Mesenchymal stem cell (in vitro differentiated cells and primary cell): Measurements from ENCODE around the gene CRISPLD2.
A peak's percentile ranks its signal among the peaks of the same experiment; 100 is the strongest.

Experiments used
- DNase-seq: peaks from one replicate; pipeline ENCODE4 v3.0.0-alpha.2; 2013
- H2AFZ ChIP-seq: one replicate; pipeline ENCODE4 v1.6.1; 2013; ENCODE audit warnings: low read depth, mild to moderate bottlenecking, control low read depth, inconsistent platforms, low read length, moderate library complexity
- H2AK5ac ChIP-seq: 2 replicates; pipeline ENCODE4 v1.6.1; 2013; ENCODE audit warnings: low read length, moderate library complexity, mild to moderate bottlenecking, inconsistent platforms; ENCODE audit not compliant: severe bottlenecking
- H2BK120ac ChIP-seq: one replicate; pipeline ENCODE4 v1.6.1; 2013; ENCODE audit warnings: low read depth, mild to moderate bottlenecking, inconsistent platforms, low read length, moderate library complexity
- H2BK12ac ChIP-seq, 2 experiments: one replicate each; pipeline ENCODE4 v1.6.1; 2013; ENCODE audit warnings: inconsistent platforms in 2 of 2, low read length in 2 of 2, mild to moderate bottlenecking in 2 of 2, moderate library complexity in 2 of 2, control low read depth in 1 of 2
- H2BK15ac ChIP-seq: one replicate; pipeline ENCODE4 v1.6.1; 2013; ENCODE audit warnings: mild to moderate bottlenecking, low read depth, inconsistent platforms; ENCODE audit not compliant: poor library complexity, severe bottlenecking
- H2BK5ac ChIP-seq: 2 replicates; pipeline ENCODE4 v1.6.1; 2013; ENCODE audit warnings: low read depth, mild to moderate bottlenecking, low read length, control low read depth, inconsistent platforms; ENCODE audit not compliant: poor library complexity, severe bottlenecking
- H3K14ac ChIP-seq, 2 experiments: one replicate each; pipeline ENCODE4 v1.6.1; 2013; ENCODE audit warnings: inconsistent platforms in 2 of 2, low read length in 2 of 2, control low read depth in 1 of 2, mild to moderate bottlenecking in 1 of 2, moderate library complexity in 1 of 2
- H3K18ac ChIP-seq, 2 experiments: one replicate each; pipeline ENCODE4 v1.6.1; 2013; ENCODE audit warnings: inconsistent platforms in 2 of 2, low read length in 2 of 2, control low read depth in 1 of 2, low read depth in 1 of 2, mild to moderate bottlenecking in 1 of 2
- H3K23ac ChIP-seq, 2 experiments: one replicate each; pipeline ENCODE4 v1.6.1; 2013; ENCODE audit warnings: inconsistent platforms in 2 of 2, low read length in 2 of 2, mild to moderate bottlenecking in 2 of 2, moderate library complexity in 2 of 2, control low read depth in 1 of 2
- H3K27ac ChIP-seq: 2 replicates; pipeline ENCODE4 v1.5.1; 2013; ENCODE audit warnings: mild to moderate bottlenecking, moderate library complexity, low read length, control low read depth, inconsistent platforms; ENCODE audit not compliant: poor library complexity, severe bottlenecking
- H3K27me3 ChIP-seq, 2 experiments: 2 replicates each; pipeline versions ENCODE4 v1.6.1 to v1.7.0; 2013; ENCODE audit warnings: low read length in 2 of 2, mild to moderate bottlenecking in 2 of 2, moderate library complexity in 2 of 2, control low read depth in 1 of 2, inconsistent platforms in 1 of 2; ENCODE audit not compliant: control insufficient read depth in 1 of 2, insufficient read depth in 1 of 2
- H3K36me3 ChIP-seq, 2 experiments: 2 replicates each; pipeline versions ENCODE4 v1.6.1 to v1.7.0; 2013; ENCODE audit warnings: low read length in 2 of 2, control low read depth in 1 of 2, inconsistent platforms in 1 of 2, low read depth in 1 of 2, mild to moderate bottlenecking in 1 of 2; ENCODE audit not compliant: insufficient read depth in 2 of 2, control insufficient read depth in 1 of 2
- H3K4ac ChIP-seq, 2 experiments: one replicate each; pipeline ENCODE4 v1.6.1; 2013; ENCODE audit warnings: inconsistent platforms in 2 of 2, low read length in 2 of 2, mild to moderate bottlenecking in 2 of 2, moderate library complexity in 2 of 2, control low read depth in 1 of 2, low read depth in 1 of 2
- H3K4me1 ChIP-seq: 2 replicates; pipeline ENCODE4 v1.6.1; 2013; ENCODE audit warnings: low read depth, low read length, control low read depth; ENCODE audit not compliant: control insufficient read depth, insufficient read depth
- H3K4me2 ChIP-seq: 2 replicates; pipeline ENCODE4 v1.6.1; 2013; ENCODE audit warnings: low read length, mild to moderate bottlenecking, inconsistent platforms; ENCODE audit not compliant: poor library complexity, severe bottlenecking
- H3K4me3 ChIP-seq, 2 experiments: 2 replicates each; pipeline versions ENCODE4 v1.5.1 to v1.7.0; 2013; ENCODE audit warnings: low read length in 2 of 2, mild to moderate bottlenecking in 2 of 2, control low read depth in 1 of 2, low read depth in 1 of 2; ENCODE audit not compliant: insufficient read depth in 1 of 2
- H3K79me1 ChIP-seq: replicated peaks from 2 replicates; pipeline ENCODE4 v1.6.1; 2013; ENCODE audit warnings: mild to moderate bottlenecking, control low read depth, low read length, inconsistent platforms; ENCODE audit not compliant: poor library complexity, severe bottlenecking
- H3K9ac ChIP-seq: 2 replicates; pipeline ENCODE4 v1.7.0; 2013; ENCODE audit warnings: mild to moderate bottlenecking, low read length, moderate library complexity
- H3K9me3 ChIP-seq: 2 replicates; pipeline ENCODE4 v1.7.0; 2013; ENCODE audit warnings: mild to moderate bottlenecking, low read length; ENCODE audit not compliant: control insufficient read depth
- H4K8ac ChIP-seq: one replicate; pipeline ENCODE4 v1.6.1; 2013; ENCODE audit warnings: inconsistent platforms, mild to moderate bottlenecking, low read length, moderate library complexity
- H4K91ac ChIP-seq: one replicate; pipeline ENCODE4 v1.6.1; 2013; ENCODE audit warnings: mild to moderate bottlenecking, low read length, inconsistent platforms
- WGBS: methylation state at CpG from one replicate; pipeline ENCODE4 v1.1.7; 2013; ENCODE audit warnings: mixed read lengths; 5-methylcytosine and 5-hydroxymethylcytosine counted together

CRISPLD2 gene

DNA sequence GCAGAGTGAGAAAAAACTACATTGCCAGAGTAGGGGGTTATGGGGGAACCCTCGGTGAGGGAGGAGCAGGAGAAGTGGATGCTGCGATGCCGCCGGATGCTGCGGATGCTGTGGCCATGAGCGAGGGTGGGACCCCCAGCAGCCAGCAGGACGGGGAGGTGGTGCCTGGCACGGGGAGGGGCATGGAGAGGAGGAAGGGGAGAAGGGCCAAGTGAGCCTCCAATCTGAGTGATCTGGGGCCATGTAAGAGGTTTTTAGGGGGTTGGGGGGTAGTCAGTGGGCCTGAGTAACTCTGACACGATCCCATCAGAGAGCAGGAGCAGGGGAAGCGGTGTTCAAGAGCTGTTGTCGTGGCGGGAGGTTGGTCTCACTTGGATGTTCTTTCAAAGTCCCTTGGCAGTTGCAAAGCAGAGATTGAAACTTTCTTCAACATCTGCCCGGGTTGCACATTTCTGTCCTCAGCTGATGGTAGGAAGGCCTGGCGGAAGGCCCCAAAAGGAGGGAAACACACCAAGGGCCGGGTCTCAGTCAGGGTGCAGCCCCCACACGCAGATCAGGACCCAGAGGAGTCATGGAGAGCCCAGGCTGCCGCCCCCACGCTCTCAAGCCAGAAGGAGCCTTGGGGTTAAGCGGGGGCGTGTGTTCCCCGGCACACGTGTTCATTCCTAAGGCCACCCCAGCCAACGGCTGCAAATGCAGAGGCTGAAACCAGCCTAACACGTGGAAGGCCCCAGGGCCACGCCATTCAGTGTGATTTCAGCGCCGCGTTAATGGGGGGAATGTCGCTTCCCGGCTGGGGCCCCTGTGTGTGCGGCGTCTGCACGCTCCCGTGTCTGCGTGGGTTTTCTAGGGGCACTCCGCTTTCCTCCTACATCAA, 109.9 kb downstream of the CRISPLD2 start:
- Histone ChIP-seq H2BK120ac (no peak overlapping the region), H3K18ac (no peak overlapping the region), H3K14ac (peak overlapping the region in 1 of 2 experiments; percentile 44), H4K91ac (no peak overlapping the region), H3K36me3 (no peaks in the 10 kb centered on the region), H3K79me1 (no peaks in the 10 kb centered on the region), H2AFZ (no peak overlapping the region), H3K4me2 (no peak overlapping the region), H3K23ac (no peak overlapping the region), H2BK5ac (no peak overlapping the region), H2BK12ac (no peak overlapping the region), H3K4me3 (no peak overlapping the region), H2AK5ac (no peak overlapping the region), H3K9ac (peak overlapping the region; percentile 63), H3K27me3 (no peaks in the 10 kb centered on the region), H3K4me1 (peaks cover 17% of the 10 kb centered on the region), H2BK15ac (peak overlapping the region; percentile 27), H4K8ac (no peak overlapping the region), H3K27ac (no peak overlapping the region), H3K4ac (no peak overlapping the region), H3K9me3 (no peaks in the 10 kb centered on the region)
- DNase-seq = no peak
- WGBS = 87% methylated on average over 35 of the region's 36 CpGs

DNA sequence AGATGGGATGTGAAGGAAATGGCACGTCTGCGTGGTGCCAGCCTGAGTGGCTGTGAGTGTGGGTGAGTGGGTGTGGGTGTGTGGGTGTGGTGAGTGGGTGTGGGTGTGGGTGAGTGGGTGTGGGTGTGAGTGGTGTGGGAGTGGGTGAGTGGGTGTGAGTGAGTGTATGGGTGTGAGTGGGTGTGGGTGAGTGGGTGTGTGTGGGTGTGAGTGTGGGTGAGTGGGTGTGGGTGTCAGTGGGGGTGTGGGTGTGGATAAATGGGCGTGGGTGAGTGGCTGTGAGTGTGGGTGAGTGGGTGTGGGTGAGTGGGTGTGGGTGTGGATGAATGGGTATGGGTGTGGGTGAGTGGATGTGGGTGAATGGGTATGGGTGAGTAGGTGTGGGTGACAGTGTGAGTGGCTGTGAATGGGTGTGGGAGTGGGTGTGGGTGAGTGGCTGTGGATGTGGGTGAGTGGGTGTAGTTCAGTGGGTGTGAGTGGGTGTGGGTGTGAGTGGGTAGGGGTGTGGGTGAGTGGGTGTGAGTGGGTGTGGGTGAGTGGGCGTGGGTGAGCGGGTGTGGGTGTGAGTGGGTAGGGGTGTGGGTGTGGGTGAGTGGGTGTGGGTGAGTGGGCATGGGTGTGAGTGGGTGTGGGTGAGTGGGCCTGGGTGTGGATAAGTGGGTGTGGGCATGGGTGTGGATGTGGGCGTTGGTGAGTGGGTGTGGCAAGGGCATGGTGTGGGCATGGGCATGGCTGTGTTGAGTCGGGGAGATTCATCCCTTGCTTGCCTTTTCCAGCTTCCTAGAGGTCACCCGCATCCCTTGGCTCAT, 110.7 kb downstream of the CRISPLD2 start:
- Histone ChIP-seq H2AK5ac (no peak overlapping the region), H3K23ac (no peak overlapping the region), H3K4me3 (no peak overlapping the region), H3K9me3 (no peaks in the 10 kb centered on the region), H2BK5ac (no peak overlapping the region), H3K4ac (no peak overlapping the region), H3K36me3 (no peaks in the 10 kb centered on the region), H2BK15ac (no peak overlapping the region), H3K4me2 (no peak overlapping the region), H2BK12ac (no peak overlapping the region), H2BK120ac (no peak overlapping the region), H4K91ac (peak overlapping the region; percentile 59), H3K9ac (peak overlapping the region; percentile 63), H3K14ac (peak overlapping the region in 1 of 2 experiments; percentile 75), H4K8ac (no peak overlapping the region), H3K18ac (no peak overlapping the region), H2AFZ (no peak overlapping the region), H3K27ac (no peak overlapping the region), H3K79me1 (no peaks in the 10 kb centered on the region), H3K27me3 (no peaks in the 10 kb centered on the region), H3K4me1 (peaks cover 15% of the 10 kb centered on the region)
- whole genome bisulfite sequencing = 74% methylated on average over 5 of the region's 8 CpGs
- no peak for DNase-seq

DNA sequence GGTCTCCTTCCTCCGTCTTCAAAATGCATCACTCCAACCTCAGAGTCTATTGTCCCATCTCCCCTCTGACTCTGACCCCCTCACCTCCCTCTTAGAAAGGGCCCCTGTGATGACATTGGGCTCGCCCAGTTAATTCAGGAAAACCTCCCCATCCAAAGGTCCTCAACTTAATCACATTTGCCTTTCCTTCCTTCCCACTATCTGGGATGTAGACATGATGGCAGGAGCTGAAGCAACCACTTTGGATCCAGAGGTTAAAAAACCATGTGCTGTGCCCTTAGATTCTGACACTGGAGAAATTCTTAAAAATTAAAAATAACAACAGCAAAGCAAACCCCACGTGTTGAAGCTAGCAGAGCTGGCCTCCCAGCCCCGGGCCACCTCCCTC, 111.3 kb downstream of the CRISPLD2 start:
- H3K4me1 ChIP-seq = peaks cover 15% of the 10 kb centered on the region

DNA sequence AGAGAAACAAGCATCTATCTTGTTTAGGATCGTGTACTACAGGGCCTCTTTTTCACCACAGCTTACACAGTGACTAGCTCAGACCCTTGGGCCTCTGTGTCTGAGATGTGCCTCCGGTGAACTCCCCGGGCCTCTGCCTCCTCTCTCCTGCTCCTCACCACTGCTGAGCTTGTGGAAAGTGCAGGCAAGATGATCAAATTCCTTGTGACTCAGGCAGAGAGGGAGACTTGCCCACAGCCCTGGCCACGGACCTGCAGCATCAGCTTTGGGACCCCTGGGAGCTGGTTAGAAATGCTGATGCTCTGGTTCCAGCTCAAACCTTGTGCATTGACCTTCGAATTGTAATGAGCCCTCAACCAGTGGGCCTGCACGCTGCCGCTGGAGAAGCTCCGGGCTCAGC, 111.7 kb downstream of the CRISPLD2 start:
- 92% methylated on average over 8 of the region's 8 CpGs for WGBS
- Histone ChIP-seq H3K27ac (no peak overlapping the region), H4K91ac (no peak overlapping the region), H2BK12ac (no peak overlapping the region), H3K23ac (no peak overlapping the region), H2BK15ac (no peak overlapping the region), H3K14ac (no peak overlapping the region), H2BK5ac (no peak overlapping the region), H3K4ac (no peak overlapping the region), H3K4me1 (peaks cover 15% of the 10 kb centered on the region), H3K9ac (peak overlapping the region; percentile 31), H2BK120ac (no peak overlapping the region), H3K27me3 (no peaks in the 10 kb centered on the region), H2AFZ (no peak overlapping the region), H2AK5ac (no peak overlapping the region), H3K79me1 (no peaks in the 10 kb centered on the region), H4K8ac (no peak overlapping the region), H3K4me2 (no peak overlapping the region), H3K36me3 (no peaks in the 10 kb centered on the region), H3K4me3 (no peak overlapping the region), H3K18ac (no peak overlapping the region), H3K9me3 (no peaks in the 10 kb centered on the region)
- DNase-seq = no peak

More for the DNA sequence above, 111.3 kb downstream of the CRISPLD2 start:
- Histone ChIP-seq H3K36me3 (no peaks in the 10 kb centered on the region), H3K14ac (no peak overlapping the region), H3K27ac (no peak overlapping the region), H3K9me3 (no peaks in the 10 kb centered on the region), H3K18ac (no peak overlapping the region), H3K27me3 (no peaks in the 10 kb centered on the region), H2BK5ac (no peak overlapping the region), H2AFZ (no peak overlapping the region), H2AK5ac (no peak overlapping the region), H3K23ac (no peak overlapping the region), H2BK15ac (no peak overlapping the region), H3K4ac (no peak overlapping the region), H4K8ac (no peak overlapping the region), H3K79me1 (no peaks in the 10 kb centered on the region), H3K4me2 (no peak overlapping the region), H4K91ac (no peak overlapping the region), H2BK12ac (no peak overlapping the region), H3K9ac (peak overlapping the region; percentile 31), H3K4me3 (no peak overlapping the region), H2BK120ac (no peak overlapping the region)
- WGBS = 95% methylated on average over 4 of the region's 4 CpGs
- DNase-seq = no peak
